Ureter (tissue), 1 donor: Measurements from ENCODE around the gene PPP1R11. TPM values are rescaled to one million over a fixed set of nuclear protein-coding genes. Genes with fewer than 3 reads are reported as not detected.
A peak's percentile ranks its signal among the peaks of the same experiment; 100 is the strongest.
"Not testable (repeated sequence)": the region's sequence is repeated elsewhere in the genome, so short reads cannot be mapped to it uniquely, and the experiment has no call there.

Experiments
- DNase-seq: peaks from one replicate; pipeline ENCODE4 v3.0.0-alpha.2; 2020; ENCODE audit warnings: low spot score
- total RNA-seq: library from RNA; stranded (reverse); gene quantifications from one replicate; pipeline ENCODE4 v1.2.4, GENCODE V29; 2023
- donor health status: DM: yes; HTN: yes; CAD: no.

Gene PPP1R11, protein sequence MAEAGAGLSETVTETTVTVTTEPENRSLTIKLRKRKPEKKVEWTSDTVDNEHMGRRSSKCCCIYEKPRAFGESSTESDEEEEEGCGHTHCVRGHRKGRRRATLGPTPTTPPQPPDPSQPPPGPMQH
- total RNA-seq = 76.0 TPM

GRCh38 chr6:30066577-30067459 lies at the start of gene PPP1R11:
TSS of gene PPP1R11 (plus strand) at chr6:30067198. CDS start at chr6:30067411, 213 bp downstream.
- peak; percentile 99 for DNase-seq

DNA sequence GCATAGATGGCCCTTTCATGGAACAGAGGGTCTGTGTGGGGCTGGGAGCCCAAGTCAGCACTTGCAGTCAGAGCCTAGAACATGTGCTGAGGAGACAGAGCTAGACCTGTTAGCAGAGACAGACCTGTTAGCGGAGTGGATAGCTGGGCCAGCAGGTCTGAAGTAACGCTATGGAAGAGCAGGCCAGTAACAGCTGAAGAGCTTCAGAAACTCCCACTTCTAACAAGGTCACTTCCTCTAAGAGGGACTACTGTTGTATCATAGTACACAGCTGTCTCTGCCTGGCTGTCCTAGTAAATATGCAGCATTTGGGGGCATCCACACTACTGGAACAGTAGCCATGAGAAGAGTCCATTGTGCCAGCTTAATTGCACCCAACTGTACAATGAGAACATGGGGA lies 47.2 kb upstream of the PPP1R11 start:
- no peak for DNase-seq

GRCh38 chr6:30020626-30021025 lies 46.4 kb upstream of the PPP1R11 start:
- DNase-seq = no peak

- no peak for DNase-seq
These were observed 44.8 kb upstream of the PPP1R11 start for GRCh38 chr6:30022189-30022588.

DNA sequence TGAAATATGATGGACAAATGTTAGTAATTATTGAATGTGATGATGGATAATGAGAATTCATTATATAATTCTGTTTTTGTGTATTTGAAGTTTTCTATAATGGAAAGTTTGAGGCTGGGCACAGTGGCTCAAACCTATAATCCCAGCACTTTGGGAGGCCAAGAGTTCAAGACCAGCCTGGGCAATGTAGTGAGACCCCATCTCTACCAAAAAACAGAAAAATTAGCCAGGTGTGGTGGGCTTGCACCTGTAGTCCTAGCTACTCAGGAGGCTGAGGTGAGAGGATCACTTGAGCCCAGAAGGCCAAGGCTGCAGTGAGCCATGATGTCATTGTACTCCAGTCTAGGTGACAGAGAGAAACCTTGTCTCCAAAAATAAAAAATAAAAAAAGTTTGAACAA lies 44.3 kb upstream of the PPP1R11 start:
- DNase-seq = not testable (repeated sequence)

DNA sequence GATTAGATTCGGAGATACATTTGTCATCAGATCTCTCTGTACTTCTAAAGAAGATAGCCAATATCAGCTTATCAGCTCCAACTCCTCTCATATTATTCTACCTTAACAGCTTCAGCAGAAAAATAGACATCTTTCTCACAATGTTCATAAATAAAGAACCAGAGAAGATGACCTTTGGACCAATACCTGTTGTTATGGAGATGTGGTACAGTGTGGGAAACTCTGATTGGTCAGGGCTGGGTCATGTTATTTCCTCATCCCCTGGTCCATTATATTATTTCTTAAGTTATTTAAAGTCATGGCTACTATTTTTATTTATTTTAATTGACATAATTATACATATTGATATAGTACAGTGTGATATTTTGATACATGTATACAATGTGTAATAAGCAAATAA lies 41.8 kb upstream of the PPP1R11 start:
- no peak for DNase-seq

DNA sequence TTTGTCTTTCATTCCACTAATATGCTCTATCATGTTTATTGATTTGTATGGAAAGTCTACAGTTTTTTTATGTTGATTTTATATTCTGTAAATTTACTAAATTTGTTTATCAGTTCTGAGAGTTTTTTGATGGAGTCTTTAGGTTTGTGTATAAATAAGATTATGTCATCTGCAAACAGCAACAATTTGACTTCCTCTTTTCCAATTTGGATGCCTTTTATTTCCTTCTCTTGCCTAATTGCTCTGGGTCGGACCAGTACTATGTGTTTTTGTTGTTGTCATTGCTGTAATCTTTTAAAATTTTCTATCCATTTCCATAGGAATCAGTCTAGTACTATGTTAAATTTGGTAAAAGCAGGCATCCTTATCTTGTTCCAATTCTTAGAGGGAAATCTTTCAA lies 37.4 kb upstream of the PPP1R11 start:
- DNase-seq = no peak

- DNase-seq = no peak
These were observed 35.6 kb upstream of the PPP1R11 start for GRCh38 chr6:30031381-30031780.

GRCh38 chr6:30033440-30033839 lies 33.6 kb upstream of the PPP1R11 start:
- DNase-seq = not testable (repeated sequence)

GRCh38 chr6:30035784-30036183 lies 31.2 kb upstream of the PPP1R11 start:
- no peak for DNase-seq

DNA sequence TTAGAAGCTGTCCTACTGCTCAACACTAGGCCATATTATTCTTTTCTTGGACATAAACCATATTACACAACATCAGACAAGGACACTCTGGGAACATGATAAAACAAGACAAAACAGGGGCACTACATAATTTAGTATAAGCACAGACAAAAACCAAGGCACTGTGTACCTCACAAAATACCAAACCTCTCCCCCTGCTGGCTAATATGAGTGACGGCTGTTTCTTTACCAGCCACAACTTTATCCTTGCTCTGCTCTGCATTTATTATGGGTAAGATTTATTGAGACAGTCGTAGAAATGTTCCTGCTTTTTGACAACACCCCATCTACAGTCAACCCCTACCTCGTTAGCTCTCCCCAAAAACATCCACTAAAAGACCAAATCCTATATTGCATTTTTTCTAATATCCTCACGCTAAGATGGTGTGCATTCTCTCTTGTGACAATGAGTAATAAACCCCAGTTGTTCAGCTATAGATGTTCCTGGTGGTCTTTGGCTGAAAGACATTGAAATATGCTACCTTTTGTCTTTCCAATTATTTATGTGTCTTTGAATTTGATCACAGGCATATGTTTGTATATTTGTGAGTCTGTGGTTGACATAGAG lies 29.7 kb upstream of the PPP1R11 start:
- no peak for DNase-seq

- DNase-seq = no peak
These were observed 25.8 kb upstream of the PPP1R11 start for GRCh38 chr6:30041221-30041620.

GRCh38 chr6:30041821-30042220 lies 25.2 kb upstream of the PPP1R11 start:
- DNase-seq = no peak

GRCh38 chr6:30042476-30042875 lies 24.5 kb upstream of the PPP1R11 start:
- no peak for DNase-seq

GRCh38 chr6:30042914-30043313 lies 24.1 kb upstream of the PPP1R11 start:
- no peak for DNase-seq

DNA sequence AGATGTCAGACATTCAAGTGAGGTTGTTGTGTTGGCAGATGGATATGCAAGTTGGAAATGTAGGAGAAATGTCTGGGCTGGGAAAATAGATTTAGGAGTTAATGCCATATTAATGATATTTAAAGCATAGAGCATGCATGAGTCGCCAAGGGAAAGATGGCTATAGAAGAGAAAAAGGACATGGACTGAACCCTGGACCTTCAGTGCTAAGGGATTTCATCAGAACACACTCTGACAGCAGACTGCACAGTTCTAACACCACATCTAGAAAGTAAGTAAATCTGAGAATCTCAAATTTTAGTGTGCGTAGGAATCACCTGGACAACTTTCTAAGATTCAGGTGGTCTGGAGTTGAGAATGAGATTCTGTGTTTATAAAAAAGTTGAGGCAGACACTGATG lies 23.3 kb upstream of the PPP1R11 start:
- no peak for DNase-seq

DNA sequence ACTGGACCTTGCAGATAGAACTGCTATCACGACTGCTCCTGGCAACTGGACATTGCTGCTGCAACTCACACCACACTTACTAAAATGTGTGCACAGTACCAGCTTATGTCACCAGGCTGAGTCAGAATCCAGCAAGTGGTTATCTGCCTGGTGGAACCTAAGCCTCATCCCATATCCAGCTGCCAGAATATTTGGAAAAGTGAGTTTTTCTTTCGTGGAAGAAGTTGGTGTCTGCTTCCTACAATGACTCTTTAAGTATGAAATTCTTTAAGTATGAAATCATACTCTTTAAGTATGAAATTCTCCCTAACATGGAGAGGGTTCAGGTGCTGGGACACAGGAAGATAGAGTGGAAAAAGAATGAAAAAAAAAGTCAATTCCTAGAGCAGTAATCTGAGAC lies 22.4 kb upstream of the PPP1R11 start:
- no peak for DNase-seq

DNA sequence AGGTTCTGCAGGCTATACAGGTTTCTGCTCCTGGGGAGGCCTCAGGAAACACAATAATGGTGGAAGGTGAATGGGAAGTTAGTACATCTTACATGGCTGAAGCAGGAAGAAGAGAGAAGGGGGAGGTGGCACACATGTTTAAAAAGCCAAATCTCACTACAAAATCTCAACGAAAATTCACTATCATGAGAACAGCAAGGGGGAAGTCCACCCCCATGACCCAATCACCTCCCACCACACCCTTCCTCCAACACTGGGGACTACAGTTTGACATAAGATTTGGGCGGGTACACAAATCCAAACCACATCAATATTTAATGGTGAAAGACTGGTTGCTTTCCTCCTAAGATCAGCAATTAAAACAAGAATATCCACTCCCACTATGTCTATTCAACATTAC lies 19.8 kb upstream of the PPP1R11 start:
- no peak for DNase-seq

GRCh38 chr6:30053682-30054081 lies 13.3 kb upstream of the PPP1R11 start:
- DNase-seq = no peak

DNA sequence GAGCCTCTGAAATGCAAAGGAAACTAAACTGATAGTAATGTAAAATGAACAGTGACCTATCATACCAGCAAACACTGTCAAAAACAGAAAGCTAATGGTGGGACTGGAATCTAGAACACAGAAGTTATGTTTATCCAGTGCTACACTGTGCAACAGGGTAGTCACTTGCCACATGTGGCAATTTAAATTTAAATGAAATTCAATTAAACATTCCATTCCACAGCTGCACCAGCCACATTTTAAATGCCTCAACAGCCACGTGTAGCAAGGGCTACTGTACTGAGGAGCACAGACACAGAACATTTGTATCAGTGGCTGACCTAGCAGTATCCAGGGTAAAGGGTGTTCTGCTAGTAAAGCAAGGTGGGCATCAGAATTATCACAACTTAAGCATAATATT lies 11.5 kb upstream of the PPP1R11 start:
- DNase-seq = no peak

DNA sequence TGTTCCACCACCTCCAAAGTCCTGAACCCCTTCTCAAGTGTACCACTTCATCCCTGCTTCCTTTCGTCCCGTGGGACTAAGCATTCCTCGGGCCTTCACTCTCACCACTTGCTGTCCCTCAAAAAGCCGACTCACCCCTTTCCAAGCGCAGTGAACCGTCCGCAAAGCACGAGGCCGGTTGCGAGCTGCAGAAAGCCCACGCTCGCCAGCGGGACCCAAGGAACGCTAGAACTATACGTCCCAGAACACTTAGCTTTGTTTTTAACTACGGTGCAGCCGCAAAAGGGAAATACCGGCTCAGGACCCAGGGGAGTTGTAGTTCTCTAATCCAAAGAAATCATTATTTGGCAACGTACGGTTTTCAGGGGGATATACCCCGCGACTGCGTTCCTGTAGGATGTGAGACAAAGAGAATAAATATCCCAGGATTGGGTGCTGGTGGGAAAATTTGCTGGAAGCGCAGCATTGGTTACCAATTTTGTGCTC lies 6.3 kb upstream of the PPP1R11 start:
- DNase-seq = no peak

DNA sequence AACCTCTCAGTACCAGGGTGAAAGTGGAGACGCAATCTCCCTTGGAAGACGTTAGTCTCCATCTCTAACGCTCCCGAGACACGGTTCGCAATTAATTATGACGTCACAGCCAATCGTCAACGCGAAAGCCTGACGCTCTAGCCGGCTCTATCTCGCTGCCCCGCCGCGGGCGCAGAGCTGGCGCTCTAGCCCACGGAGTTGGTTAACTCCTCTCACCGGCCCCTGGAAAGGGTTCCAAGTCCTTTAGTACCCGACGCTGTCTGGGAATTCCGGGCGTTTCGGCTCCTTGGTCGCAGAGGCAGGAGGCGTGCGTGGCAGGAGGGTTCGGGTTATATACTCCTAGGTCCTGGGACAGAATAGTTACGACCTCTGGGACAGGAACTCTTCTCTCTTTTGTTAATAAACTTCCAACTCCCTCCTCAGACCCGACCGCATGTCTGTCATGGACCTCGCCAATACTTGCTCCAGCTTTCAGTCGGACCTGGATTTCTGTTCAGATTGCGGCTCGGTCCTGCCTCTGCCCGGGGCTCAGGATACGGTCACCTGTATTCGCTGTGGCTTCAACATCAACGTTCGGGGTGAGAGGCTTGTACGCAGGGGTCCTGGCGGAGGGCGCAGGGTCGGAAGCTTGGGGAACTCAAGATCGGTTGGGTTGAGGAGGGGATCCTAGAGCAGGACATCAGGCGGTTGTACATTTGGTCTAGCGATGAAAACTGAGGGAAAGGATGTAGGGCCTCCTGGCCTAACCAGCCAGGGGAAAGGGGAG lies 5.7 kb upstream of the PPP1R11 start, which contains the start of gene POLR1H:
POLR1H (plus strand) TSS at position 174 of the 766 bp plus-strand sequence; CDS start at position 434, 260 bp downstream.
- peak; percentile 95 for DNase-seq
